Brain microvascular endothelial cell (primary cell): ENCODE data around the gene SLC35B4.

Experiments
- DNase-seq: peaks from one replicate; pipeline ENCODE4 v3.0.0-alpha.2; 2020
- H3K27ac ChIP-seq: fragments of 250-450 bp; sonication (Bioruptor Pico); 2 replicates; pipeline ENCODE4 v1.5.1; 2020; ENCODE audit warnings: mild to moderate bottlenecking, moderate library complexity
- H3K27me3 ChIP-seq: fragments of 250-450 bp; sonication (Bioruptor Pico); replicated peaks from 2 replicates; pipeline ENCODE4 v1.5.1; 2020; ENCODE audit warnings: mild to moderate bottlenecking
- H3K36me3 ChIP-seq: fragments of 250-450 bp; sonication (Bioruptor Pico); replicated peaks from 2 replicates; pipeline ENCODE4 v1.5.1; 2020; ENCODE audit warnings: mild to moderate bottlenecking
- H3K4me3 ChIP-seq: 2 replicates; pipeline ENCODE4 v1.5.1; 2011; ENCODE audit warnings: low read depth, mild to moderate bottlenecking, control low read depth, low read length, moderate library complexity
- in situ Hi-C: cut with HindIII; loops from 2 replicates; pipeline ENCODE4 v1.10.0; 2017; ENCODE audit warnings: low sequenced_read_pairs, low pct_ligation_motif_present
- TF ChIP-seq, protein P1 (sequence below): IDR thresholded peaks from 2 replicates; pipeline ENCODE4 v1.5.1; 2011; ENCODE audit warnings: low read depth, mild to moderate bottlenecking, moderate library complexity, low read length, control low read depth, inconsistent platforms; ENCODE audit errors: missing control alignments

The SLC35B4 gene

DNA sequence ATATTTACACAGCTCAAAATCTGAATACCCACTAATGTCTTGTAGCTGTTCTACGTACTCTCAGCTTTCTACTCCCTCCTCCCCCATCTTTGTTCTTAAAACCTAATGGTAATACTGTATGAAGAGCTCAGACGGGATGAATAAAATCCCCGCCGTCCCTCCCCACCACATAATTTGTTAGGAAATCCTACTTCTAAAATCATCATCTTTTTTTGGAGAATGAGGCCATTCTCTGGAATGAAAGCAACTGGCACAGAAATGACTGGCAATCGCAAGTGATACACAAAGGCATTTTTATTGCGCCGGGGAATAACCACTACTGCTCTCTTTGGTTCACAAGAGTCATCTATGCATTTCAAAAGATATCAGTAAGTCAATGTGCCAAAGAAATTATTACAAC, 27.3 kb downstream of the SLC35B4 start:
- no peaks in the 10 kb centered on the region for H3K27me3 ChIP-seq
- no peak for DNase-seq
- H3K4me3 ChIP-seq: no peak overlapping the region
- H3K27ac ChIP-seq: no peak overlapping the region
- H3K36me3 ChIP-seq: no peaks in the 10 kb centered on the region
- TF ChIP-seq, protein P1, sequence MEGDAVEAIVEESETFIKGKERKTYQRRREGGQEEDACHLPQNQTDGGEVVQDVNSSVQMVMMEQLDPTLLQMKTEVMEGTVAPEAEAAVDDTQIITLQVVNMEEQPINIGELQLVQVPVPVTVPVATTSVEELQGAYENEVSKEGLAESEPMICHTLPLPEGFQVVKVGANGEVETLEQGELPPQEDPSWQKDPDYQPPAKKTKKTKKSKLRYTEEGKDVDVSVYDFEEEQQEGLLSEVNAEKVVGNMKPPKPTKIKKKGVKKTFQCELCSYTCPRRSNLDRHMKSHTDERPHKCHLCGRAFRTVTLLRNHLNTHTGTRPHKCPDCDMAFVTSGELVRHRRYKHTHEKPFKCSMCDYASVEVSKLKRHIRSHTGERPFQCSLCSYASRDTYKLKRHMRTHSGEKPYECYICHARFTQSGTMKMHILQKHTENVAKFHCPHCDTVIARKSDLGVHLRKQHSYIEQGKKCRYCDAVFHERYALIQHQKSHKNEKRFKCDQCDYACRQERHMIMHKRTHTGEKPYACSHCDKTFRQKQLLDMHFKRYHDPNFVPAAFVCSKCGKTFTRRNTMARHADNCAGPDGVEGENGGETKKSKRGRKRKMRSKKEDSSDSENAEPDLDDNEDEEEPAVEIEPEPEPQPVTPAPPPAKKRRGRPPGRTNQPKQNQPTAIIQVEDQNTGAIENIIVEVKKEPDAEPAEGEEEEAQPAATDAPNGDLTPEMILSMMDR: no peak
- in situ Hi-C loops: no loop called here

DNA sequence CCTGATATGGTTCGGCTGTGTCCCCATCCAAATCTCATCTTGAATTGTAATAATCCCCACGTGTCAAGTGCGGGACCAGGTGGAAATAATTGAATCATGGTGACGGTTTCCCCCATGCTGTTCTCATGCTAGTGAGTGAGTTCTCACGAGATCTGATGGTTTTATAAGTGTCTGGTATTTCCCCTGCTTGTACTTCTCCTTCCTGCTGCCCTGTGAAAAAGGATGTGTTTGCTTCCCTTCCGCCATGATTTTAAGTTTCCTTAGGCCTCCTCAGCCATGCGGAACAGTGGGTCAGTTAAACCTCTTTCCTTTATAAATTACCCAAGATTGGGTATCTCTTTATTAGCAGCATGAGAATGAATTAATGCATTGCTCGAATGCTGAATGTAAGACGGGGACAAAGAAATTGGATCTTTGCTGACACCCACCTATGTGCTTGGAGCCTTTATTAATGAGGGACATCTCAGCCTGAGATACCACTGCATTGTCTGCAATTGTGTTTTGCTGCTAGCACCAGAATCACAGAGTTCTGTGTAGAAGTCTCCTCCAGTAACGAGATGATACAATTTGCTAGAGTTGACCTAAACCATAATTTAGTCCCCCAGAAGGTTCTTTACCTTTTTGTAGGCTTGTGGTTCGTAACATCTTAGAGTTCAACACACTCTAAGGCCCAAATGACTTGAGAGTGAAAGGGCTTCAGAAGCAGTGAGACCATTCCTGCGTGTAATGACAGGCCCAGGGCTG, 28.6 kb downstream of the SLC35B4 start:
- in situ Hi-C loops: no loop called here
- no peak for DNase-seq
- TF ChIP-seq, protein P1: no peak
- Histone ChIP-seq H3K27me3 (no peaks in the 10 kb centered on the region), H3K36me3 (no peaks in the 10 kb centered on the region), H3K27ac (no peak overlapping the region), H3K4me3 (no peak overlapping the region)

DNA sequence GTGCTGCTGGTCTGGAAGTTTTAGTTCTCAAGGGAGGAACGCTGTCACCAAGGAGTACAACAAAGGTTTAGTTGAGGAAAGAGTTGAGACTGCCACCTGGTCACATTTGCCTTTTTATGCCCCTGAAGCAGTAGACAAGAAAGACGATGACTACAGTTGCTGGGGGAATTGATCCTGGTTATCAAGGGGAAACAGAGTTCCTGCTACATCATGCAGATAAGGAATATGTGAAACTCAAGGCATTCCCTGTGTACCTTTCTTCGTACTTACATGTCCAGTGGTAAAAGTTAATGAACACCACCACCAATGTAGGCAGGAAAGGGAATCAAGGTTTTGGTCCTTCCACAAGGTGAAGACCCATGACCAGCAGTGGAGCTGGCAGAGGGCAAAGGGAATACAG, 31.8 kb downstream of the SLC35B4 start:
- TF ChIP-seq, protein P1: no peak
- no peak for DNase-seq
- H3K27ac ChIP-seq: no peak overlapping the region
- no peaks in the 10 kb centered on the region for H3K36me3 ChIP-seq
- H3K27me3 ChIP-seq: no peaks in the 10 kb centered on the region
- no peak overlapping the region for H3K4me3 ChIP-seq
- in situ Hi-C loops: no loop called here

DNA sequence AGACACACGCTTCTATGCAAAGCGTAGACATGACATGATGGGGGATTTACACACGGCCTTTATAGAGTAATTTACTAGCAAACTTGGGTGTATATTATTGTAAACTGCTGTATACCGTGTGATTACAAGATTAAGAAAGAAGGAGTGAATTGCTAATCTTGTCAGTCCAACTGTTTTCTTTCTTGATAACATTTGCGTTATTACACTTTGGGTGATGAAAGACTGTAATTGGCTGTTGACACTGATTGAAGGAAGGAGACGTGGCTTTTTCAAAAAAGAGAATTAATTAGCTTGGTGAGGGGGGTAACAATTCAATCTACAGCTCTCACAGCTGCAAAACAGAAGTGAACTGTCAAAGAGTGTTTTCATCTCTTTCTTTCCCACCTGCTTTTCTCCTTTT, 32.7 kb downstream of the SLC35B4 start:
- no peak overlapping the region for H3K27ac ChIP-seq
- no peak overlapping the region for H3K4me3 ChIP-seq
- no peak for DNase-seq
- H3K36me3 ChIP-seq: no peaks in the 10 kb centered on the region
- TF ChIP-seq, protein P1: no peak
- in situ Hi-C loops: no loop called here
- no peaks in the 10 kb centered on the region for H3K27me3 ChIP-seq

DNA sequence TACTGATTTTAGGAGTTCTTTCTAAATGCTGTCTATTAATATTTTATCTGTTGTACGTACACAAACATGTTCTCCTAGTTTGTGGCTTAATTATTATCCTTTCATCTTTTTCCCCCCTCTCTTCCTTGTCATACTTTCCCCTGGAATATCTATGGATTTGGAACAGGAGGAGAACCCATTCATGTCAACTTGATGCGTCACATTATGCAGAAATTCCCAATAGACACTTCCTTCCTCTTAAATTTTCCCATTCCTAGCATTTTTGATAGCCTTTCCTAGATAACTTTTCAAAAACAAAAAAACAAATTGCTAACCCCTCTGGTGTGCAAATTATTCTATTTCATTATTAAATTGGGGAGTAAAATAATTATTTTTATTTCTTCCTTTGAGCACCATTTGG, 36.2 kb downstream of the SLC35B4 start:
- in situ Hi-C loops: no loop called here
- H3K4me3 ChIP-seq: no peak overlapping the region

More for the DNA sequence above, 36.2 kb downstream of the SLC35B4 start:
- Histone ChIP-seq H3K36me3 (no peaks in the 10 kb centered on the region), H3K27me3 (no peaks in the 10 kb centered on the region), H3K27ac (no peak overlapping the region)
- no peak for DNase-seq
- TF ChIP-seq, protein P1: no peak
